Activated CD4-positive, alpha-beta T cell treated with anti-CD3 and anti-CD28 coated beads for 48 hours (primary cell): ENCODE data around the gene FBXW8.
A peak's percentile ranks its signal among the peaks of the same experiment; 100 is the strongest.

Experiments
- DNase-seq: peaks from one replicate; pipeline ENCODE4 v3.0.0-alpha.2; 2020

Gene FBXW8

DNA sequence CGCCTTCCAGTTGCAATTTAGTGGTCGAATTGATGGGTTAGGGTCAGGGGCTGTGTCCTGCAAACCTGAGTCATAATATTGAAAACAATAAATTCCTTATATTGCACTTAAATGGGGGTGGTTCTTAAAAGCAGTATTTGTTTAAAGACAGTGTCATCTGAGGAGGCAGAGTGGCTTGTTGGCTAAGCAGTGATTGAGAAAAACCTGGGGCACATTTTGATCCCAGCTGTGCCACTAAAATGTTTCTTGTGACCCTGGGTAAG, 48.4 kb downstream of the FBXW8 start:
- DNase-seq = no peak

DNA sequence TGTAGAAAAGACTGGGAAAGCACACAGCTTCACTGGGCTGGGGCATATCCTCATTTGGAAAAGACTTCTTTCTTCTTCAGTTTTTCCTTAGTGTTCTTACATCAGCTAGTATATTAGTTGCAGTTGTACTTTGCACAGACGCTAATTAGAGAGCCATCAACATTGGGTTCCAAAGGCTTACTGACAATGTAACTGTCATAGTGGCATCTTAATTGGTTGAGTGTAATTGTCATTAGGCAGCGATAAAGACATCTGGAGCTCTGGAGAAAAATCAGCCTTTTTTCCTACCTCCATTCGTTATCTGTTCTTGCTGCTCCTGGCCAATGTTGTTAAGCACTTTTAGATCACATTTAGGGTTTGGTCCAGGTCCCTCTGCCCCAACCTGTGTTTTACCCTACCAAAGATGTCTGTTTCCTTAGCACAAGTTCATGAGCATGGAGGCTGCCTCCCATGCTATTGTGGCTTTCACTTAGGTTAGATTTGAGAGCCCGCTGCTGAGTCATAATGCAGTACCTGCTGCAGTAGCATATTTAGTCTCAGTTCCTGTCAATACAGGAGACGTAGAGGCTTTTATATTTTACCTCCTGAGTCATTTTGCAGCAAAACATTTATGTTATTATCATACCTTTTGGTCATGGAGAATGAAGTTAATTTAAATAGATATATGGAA, 49.2 kb downstream of the FBXW8 start:
- DNase-seq = peak; percentile 73

DNA sequence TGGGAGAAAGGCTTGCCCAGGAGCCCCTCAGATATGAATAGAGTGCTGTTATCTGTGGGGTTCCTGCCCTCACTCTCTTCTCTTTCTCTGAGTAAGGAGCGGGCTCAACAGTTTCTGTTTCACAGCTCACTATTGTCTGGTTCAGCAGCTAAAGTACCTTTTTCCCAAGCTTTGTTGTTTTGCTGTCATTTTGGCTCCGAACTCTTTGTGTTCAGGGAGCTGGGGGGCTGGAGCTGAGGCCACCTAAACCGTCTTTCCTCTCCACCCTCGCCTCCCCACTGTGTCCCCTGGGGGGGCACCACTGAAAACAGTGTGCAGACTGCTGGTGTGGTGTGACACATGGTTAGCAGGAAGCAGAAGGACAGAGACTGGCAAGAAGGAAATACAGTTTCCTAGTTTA, 51.4 kb downstream of the FBXW8 start:
- no peak for DNase-seq

DNA sequence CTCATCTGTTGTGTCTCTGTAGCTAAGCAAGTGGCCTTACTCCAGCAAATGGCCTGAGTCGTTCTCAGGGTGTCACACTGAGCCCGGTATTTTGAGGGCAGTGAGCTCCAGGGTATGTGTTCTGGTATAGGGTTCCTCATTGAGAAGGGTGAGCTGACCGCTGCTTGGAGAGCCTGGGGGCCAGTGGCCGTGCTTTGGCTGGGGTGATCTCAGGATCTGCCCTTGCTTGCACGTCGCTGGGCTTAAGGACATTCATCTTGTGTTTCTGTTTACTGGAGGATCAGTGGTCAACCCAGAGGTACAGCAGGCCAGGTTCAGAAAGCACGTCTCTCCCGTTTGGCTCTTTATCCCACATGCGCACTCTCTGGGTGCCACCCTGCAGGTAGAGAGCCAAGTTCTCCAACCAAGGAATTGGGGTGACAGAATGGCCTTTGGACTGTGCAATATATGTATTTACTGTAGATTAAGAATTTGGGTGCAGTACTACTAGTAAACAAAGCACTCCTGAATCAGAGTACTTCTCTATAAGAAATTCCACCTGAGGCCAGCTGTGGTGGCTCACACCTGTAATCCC, 52.1 kb downstream of the FBXW8 start:
- no peak for DNase-seq

DNA sequence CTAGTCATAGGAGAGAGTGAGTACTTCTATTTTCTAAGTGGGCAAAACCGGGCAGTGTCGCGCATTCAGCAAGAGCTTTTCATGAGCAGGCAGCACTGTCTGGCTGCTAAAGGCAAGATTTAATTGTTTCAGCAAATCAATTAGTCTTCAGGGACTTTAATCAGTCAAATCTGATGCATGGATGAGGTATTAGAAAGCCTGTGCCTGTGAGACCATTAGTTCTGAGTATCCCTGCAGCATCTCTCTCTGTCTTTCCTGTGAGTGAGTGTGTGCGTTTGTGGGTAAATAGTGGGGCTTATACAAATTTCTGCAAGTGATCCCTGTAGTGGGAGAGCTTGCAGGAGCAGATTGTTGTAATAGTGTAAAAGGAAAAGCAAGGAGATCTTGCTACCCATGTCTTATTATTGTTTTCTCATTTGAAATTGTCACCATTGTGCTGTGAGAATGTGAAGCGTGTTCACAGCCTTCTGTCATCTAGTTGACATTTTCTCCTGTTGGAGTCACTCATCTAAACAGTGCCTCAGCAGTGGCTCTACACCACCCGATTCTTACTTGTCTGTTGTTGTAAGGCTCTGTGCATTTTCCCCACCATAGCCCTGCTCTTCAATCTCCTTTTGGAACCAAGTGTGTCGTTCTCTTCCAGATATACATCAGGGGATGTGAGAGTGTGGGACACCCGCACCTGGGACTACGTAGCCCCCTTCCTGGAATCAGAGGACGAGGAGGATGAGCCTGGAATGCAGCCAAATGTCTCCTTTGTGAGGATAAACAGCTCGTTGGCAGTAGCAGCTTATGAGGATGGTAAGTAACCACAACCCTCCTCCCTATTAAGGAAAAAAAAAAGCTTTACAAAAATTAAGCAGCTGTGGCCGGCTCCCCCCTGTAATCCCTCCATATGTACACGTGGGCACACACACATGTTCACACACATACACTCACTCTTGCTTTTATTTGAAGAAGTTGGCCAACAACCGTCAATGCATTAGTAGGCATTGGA, 53.6 kb downstream of the FBXW8 start:
- no peak for DNase-seq

DNA sequence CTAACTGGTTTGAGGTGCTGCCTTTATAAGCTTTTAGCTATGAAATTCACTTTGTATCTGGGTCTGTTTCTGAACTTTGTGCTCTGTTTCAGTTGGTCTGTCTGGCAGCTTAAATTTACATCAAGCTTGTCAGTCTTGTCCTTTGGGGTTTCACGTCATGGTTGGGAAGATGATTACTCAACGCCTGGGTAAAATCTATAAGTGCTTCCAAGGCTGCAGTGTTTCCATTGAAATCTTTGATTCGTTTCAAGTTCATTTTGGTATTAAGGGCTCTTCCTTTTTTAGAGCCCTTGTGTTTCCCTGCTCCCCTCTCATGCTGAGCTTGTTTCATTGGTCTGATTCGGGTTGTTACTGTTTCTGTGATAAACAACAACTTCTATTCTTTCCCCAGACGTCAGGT, 58.2 kb downstream of the FBXW8 start:
- DNase-seq = no peak

DNA sequence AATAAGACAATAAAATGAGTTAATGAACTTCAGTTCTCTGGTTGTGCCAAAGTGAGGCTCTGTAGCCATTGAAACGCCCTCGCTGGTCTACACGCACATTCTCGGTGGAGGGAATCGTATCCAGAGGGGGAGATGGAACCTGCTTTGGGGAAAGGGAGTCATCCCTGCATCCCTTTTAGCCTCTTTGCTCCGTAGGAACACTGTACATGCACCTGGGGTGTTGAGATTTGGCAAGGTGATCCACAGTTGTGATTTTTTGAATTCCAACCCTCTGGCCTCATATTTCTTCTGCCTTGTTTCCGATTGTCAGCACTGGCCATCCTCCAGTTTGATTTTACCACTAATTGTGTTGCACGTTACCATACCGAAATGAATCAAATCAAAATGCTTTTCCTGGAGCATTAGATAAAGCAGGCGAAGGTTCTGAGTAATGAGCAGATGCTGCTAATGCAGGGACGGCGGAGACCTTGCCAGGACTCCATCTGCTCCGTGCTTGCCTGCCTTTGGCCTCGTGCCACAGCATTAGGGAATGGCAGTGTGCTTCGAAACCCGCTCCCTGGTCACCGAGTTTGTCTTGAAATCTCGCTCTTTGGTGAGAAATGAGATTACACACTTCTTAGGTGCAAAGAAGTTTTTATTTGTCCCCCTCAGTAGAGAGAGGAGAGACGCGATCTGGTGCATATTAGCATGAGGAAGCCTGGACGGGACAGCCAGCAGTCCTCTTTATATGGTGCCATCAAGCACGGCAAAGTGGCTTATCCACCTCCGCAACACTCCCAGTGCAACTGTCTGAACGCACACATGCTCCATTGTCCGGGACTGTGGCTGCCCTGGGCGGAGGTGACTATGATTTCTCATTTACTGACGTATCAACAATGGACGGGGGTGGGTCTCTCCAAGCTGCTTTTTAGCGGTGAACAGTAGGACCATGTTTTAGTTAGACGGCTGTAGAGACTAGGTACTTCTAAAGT, 59.1 kb downstream of the FBXW8 start:
- no peak for DNase-seq

DNA sequence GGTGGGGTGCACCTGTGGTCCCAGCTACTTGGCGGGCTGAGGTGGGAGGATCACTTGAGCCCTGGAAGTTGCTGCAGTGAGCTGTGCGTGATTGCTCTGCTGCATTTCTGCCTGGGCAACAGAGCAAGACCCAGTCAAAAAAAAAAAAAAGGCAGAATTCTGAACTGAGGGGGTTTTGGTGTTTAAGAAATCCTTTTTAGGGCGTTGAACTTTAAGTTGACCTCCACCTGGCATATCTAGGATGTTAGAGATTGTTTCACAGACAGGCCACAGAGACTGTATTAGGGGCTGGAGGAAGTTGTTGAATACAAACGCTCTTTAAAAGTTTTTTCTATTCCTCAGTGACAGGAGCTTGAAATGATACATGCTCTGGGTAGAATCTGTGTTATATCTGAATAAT, 60.5 kb downstream of the FBXW8 start:
- no peak for DNase-seq

DNA sequence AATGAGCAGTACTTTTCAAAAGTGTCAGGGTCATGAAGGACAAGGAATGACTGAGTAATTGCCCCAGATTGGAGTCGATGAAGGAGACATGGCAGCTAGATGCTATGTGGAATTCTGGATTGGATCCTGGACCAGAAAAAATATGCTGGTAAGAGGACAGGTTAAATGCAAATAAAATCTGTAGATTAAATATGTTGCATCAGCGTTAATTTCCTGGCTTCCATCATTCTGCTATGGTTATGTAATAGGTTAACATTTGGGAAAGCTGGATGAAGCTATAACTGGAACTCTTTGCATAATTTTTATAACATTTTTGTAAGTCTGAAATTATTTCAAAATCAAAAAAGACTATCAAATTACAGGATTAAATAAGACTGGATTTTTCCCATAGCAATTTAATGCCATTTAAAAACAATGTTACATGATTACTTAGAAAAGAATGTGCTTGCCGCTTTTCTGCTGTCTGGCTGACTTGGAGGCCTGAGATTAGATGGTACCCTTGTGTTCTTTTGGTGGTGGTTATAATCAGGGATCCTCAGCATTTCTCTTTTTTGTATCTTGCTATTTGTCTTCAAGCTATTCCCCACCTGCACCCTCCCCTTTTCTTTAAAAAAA, 65.1 kb downstream of the FBXW8 start:
- DNase-seq = no peak

DNA sequence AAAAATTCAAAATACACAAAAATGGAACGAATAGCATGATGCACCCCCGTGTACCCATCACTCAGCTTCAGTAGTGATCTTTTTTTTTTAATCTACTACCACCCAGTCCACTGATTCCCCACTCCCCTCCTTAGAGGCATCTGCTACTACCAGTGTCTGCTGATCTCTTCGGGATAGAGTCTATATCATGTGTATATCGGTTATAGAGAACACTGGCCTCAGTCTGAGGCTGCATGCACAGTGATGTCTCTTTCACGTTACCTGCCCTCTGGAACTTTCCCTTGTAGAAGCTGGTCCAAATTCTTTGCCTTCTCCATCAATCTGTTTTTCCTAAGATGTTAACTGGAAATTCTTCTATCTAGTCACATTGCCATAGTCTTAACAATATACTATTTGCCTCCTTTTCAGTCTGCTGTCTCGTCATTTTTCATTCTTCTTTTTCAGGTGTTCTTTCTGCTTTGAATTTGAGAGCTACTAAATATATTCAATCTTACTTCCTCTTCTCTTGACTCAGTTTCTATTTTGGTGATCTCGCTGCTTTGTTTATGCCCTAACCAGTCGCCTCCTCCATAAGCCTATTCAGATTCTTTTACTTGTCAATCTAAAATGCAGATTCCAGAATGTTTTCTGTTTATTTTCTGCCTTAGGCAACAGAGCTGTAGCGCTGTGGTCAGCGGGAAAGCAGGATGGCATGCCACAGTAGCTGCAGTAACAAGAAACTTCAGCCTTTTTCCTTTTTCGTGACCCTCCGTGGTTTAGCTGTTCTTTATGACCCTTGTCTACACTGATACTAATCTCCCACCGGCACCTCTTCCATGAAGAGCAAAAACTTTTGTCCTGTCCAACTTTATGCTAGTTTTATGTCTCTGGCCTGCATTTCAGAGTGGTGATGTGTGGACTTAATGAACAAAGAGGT, 67.0 kb downstream of the FBXW8 start:
- DNase-seq = no peak

DNA sequence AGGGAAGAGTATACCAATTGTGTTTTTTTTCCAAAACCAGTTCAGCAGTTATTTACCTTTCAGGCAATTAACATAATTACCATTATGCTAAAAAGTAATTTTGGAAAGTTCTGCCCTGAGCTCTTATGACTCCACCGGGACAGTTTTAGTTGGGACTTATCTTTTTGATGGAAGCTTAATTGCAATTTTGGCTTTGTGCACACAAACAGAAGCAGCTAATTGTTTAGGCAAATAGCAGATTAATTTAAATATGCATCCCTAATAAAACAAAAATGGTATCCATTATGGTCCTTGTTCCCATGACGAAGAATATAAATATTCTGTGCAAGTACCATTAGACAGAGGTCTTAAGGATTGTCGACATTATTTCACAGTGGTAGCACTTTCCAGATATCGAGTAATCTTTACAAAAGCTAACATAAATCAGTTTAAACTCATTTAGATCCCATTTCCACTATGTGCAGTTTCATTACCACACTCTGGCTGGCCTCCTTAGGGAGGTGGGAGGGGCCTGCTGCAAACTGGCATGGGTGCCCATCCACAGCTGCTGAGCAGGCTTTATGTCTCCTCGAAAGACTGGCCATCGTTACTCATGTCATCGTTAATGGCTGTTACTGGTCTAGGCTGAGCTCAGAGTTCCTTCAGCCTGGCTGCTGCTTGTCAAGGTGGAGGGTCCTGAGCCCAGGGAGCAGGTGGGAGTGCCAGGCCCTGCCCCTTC, 68.2 kb downstream of the FBXW8 start:
- DNase-seq = no peak

DNA sequence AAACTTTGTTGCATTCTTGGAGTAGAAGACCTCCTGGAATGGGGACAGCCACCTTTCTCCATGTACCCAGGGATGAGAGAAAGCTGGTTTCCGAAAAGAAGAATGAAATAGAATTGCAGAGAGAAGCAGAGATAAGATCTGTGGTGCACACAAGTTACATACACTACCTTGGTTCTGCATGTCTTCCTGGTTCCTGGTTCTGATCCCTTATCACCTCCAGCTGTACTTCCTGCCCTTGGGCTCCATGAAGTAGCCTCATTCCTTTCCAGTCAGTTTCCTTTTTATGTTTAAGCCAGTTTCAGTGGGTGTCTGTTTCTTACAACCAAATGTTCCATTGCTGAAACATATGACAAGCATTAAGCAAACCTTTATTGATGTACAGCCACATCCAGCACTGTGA, 69.3 kb downstream of the FBXW8 start:
- DNase-seq = no peak

DNA sequence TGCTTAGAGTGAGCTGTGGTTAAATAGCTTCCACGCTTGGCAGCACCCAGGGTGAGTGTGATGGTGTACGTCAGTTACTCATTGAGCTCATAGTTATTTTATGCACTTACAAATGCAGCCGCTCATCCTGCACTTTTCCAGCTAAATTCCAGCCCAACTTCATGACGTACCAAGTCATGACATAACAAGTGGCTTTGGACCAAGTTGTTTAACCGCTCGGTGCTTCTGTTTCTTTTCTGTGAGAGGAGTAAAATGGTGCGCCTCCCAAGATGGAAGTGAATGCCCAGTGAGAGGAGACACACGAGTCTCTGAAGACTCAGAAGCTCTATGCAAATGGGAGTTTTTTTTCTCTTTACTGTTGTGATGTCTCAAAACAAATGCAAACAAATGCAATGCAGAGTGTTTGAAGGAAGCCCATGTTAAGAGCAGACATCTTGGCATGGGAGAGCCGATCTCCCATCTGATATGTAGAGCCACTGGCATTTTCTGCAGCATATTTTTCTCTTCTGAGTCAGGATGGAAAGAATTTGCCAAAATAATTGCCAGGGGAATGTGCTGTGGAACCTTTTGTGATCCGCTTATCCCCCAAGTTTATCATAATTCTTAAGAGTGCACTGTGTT, 72.2 kb downstream of the FBXW8 start:
- DNase-seq = no peak

DNA sequence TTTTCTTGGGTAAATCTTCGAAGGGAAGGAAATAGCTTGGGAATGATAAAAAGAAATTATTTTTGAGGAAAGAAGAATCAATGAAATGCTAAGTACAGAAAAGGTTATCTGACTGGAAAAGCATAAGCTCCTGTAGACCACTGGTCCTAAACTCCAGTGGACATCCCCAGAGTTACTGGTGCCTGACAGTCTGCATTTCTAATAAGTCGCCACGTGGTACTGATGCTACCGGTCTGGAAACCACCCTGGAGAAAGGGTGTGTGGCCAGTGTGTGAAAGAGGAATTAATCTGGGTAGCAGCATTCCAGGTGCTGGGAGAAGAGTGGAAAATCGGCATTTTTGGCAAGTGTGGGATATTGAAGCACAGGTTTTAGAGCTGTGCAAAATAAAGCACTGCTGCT, 73.3 kb downstream of the FBXW8 start:
- DNase-seq = no peak

DNA sequence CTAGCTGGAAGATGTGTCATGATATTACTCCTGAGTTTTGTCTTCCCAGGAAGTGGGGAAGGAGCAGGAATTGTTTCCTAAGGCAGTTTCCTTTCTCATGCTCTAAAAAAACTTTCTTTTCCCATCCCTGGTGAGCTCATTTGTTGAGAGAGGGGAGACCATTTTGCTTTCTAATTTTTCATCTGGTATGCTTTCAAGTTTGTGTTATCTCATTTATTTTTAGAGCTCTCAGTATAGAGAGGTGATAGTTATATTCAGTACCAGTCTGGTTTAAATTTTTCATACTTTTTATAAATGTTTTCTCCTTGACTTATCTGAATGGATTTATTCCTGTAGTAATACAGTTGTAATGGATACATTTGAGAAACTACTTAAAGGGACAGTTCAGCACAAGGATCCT, 79.6 kb downstream of the FBXW8 start:
- DNase-seq = no peak

DNA sequence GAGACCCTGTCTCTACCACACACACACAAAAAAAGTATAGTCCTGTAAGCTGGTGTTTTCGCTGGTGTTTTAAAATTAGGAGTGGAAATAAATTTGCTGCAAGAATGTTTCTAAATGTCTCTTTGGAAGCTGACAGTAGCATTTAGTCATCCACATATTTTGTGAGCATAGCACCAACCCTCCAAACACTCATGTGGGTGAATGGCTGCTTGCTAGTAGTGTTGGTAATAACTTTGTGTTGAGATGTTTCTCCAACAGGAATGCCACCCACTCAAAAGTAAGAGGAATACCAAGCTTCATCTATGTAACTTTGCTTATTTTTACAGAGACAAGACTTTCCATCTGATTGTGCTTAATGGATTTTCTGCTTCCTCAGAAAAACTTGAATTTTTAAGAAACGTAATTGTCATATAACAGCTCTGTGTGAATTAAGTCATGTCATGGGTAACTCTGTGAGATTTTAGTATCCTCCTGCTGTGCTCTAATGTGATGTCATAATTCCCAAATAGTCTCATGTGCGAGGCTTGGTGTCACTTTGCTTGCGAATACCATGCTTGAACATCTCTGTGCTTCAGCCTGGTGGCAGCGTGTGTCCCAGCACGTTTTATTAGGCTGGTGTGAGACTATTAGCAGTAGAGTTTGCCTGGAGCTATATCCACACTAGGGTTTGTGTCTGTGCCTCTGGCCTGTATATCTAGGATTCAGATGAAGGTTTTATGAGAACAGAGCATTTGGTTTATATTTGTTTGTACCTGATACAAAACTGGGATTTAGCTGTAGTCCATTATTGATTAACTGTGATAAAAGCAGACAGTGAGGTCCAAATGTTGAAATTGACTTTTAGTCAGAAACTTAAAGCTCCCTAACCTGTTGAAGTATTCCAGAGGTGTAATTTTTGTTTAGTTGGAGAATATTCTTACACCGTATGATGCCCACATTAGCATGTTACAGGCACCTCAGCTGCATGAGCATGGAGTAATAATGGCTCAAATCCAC, 80.5 kb downstream of the FBXW8 start:
- no peak for DNase-seq

DNA sequence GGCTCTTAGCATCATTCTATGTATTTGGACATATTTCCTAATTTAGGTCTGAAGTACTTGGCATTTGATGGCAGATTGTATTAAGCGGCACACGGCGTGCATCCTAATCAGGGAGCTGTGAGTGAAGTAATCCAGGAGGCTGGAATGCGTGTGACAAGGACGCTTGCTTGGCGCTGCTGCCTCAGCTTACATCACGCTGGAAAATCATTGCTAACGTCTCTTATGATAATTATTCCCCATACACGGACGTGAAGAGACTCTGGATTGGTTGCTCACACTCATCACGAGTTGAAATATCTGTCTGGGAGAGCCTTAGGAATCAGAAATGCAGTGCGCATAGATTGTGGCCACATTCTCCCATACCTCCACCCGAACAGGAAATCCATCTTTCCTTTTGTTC, 85.3 kb downstream of the FBXW8 start:
- no peak for DNase-seq

DNA sequence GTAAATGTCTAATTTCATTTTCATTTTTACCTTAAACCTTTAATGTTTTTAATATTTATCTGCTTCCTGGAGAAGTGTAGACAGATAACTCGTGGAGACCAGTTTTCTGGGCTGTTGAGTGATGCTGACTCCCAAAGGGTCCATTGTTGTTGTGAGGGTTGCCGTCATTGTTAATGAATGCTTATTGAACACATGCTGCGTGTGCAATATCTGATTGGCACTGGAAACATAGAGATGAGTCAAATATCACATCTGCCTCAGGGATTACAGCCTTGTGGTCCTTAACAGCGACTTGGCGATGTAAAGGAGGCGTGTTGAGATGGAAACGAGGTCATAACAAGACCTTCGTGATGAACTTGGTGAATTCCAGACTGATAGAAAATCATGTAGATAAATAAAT, 85.9 kb downstream of the FBXW8 start:
- no peak for DNase-seq

DNA sequence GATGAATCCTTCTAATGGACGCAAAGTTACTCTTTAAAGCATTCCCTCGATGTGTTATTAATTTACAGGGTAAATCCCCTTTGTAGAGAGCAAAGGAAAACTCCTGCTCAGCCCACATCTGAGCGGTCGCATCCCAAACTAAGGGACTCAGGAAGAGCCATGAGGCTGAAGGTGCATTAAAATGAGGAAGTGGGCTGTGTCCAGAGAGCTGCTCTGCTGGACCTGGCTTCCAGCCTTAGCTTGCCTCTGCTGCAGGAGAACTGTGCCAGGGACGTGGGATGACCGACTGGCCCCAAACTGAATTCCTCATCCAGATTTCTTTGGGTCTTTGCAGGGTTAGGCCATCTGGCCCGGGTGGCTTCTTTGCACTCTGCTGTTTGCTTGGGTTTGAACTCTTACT, 88.3 kb downstream of the FBXW8 start:
- no peak for DNase-seq
